ENCODE results near the gene ROBO4. TPM values are rescaled to one million over a fixed set of nuclear protein-coding genes. Genes with fewer than 3 reads are reported as not detected.

ROBO4 gene
- total and polyA plus RNA-seq, 2 experiments from 2014 or later: not detected

DNA sequence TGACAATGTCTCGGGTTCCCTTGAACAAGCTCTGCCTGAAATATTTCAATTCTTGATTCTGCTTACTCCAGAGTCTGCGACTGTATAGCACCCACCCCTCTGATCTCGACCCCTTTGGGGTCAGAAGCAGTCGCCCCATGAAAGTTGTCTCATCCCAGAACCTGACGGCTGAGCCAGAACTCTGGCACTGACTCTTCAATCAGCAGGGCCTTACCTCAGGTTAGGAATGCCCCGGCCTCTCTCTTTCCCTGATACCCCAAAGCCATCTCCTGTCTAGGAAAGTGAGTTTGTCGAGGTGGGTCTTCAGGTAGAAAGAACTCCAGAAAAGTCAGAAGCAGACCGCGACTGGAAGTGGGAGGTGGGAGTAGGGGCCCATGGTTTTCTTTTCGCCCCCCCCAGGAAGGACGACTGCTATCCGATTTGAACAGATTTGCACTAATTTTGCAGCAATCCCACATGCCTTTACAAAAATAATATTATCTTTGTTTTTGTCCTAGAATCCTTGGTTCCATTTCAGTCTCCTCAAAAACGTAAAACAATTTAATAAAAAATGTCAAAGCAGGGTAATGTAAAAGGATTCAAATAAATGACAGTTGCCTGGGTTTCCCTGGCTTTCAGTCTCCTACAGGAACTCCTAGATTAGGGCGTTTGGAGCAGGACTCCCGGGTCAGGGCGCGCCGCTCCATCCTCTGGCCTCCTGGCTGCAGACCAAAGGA, 33.3 kb downstream of the ROBO4 start:
- Histone ChIP-seq H3K4me1 (ENCODE audit: insufficient read depth) (peaks cover 17% of the 10 kb centered on the region; the same call in 1 of the 2 replicates), H3K27me3 (ENCODE audit: insufficient read depth) (peaks cover 100% of the 10 kb centered on the region), H3K4me2 (peak overlapping the region; percentile 76), H3F3A (replicated peaks; ENCODE audit: low read depth) (no peaks in the 10 kb centered on the region), H3K9me2 (ENCODE audit: insufficient read depth) (no peaks in the 10 kb centered on the region), H3K79me2 (replicated peaks; ENCODE audit: insufficient read depth) (no peaks in the 10 kb centered on the region), H4K20me1 (replicated peaks; ENCODE audit: insufficient read depth) (peaks cover 24% of the 10 kb centered on the region), H3K4me3 (peak overlapping the region; percentile 53; the same call in 1 of the 2 replicates), H3K27ac (ENCODE audit: low read depth) (no peak overlapping the region), H3K36me3 (ENCODE audit: insufficient read depth) (no peaks in the 10 kb centered on the region), H2AFZ (no peak overlapping the region)
- Mint-ChIP-seq H3K4me1 (peaks cover 37% of the 10 kb centered on the region), H3K27me3 (ENCODE audit: insufficient read depth, low read depth, poor library complexity) (peaks cover 97% of the 10 kb centered on the region), H3K27ac (no peak overlapping the region), H3K36me3 (ENCODE audit: low read depth) (no peaks in the 10 kb centered on the region; the same call in 2 of the 3 replicates), H3K4me3 (no peak overlapping the region; the same call in 2 of the 3 replicates), H3K9me3 (no peaks in the 10 kb centered on the region; the same call in 2 of the 3 replicates)
- no peak for ATAC-seq
- no peak for DNase-seq (ENCODE audit: low spot score)
- TF ChIP-seq ZNF114 (CRISPR knock-in tag; IDR thresholded peaks at IDR 0.05) (no peak), EZH2 (IDR thresholded peaks at IDR 0.05; ENCODE audit: low read depth, unreplicated experiment) (peak; percentile 61)

DNA sequence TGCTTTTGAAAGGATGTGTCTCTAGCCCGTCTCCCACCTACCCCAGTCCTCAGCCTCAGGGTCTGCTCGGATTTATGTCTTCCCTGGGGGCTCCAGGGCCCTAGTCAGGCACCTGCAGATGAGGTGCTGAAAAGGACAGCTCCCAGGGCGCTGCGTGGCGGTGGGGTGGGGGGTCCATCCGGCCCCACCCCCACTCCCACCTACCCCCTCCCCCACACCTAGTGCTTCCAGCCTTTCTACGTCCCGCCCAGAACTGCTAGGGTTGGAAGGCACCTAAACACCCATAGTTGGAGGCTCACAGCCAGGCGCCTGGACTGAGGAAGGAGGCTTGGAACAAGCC, 33.9 kb downstream of the ROBO4 start:
- H3K4me3 ChIP-seq: peak overlapping the region; percentile 29; the same call in 1 of the 2 replicates
- no peaks in the 10 kb centered on the region for H3F3A ChIP-seq (replicated peaks; ENCODE audit: low read depth)
- no peaks in the 10 kb centered on the region for H3K9me2 ChIP-seq (ENCODE audit: insufficient read depth)
- Mint-ChIP-seq H3K9me3 (no peaks in the 10 kb centered on the region; the same call in 2 of the 3 replicates), H3K4me3 (peak overlapping the region; percentile 57; the same call in 2 of the 3 replicates), H3K27ac (no peak overlapping the region), H3K4me1 (peaks cover 33% of the 10 kb centered on the region), H3K36me3 (ENCODE audit: low read depth) (no peaks in the 10 kb centered on the region; the same call in 2 of the 3 replicates), H3K27me3 (ENCODE audit: insufficient read depth, low read depth, poor library complexity) (peaks cover 94% of the 10 kb centered on the region)
- H3K79me2 ChIP-seq (replicated peaks; ENCODE audit: insufficient read depth): no peaks in the 10 kb centered on the region
- peak overlapping the region; percentile 76 for H3K4me2 ChIP-seq
- ATAC-seq: peak; percentile 7; the same call in 2 of the 3 replicates
- no peak for TF ChIP-seq CREB1 (CRISPR knock-in tag; IDR thresholded peaks at IDR 0.05; ENCODE audit: low read depth)
- TF ChIP-seq, protein P1, sequence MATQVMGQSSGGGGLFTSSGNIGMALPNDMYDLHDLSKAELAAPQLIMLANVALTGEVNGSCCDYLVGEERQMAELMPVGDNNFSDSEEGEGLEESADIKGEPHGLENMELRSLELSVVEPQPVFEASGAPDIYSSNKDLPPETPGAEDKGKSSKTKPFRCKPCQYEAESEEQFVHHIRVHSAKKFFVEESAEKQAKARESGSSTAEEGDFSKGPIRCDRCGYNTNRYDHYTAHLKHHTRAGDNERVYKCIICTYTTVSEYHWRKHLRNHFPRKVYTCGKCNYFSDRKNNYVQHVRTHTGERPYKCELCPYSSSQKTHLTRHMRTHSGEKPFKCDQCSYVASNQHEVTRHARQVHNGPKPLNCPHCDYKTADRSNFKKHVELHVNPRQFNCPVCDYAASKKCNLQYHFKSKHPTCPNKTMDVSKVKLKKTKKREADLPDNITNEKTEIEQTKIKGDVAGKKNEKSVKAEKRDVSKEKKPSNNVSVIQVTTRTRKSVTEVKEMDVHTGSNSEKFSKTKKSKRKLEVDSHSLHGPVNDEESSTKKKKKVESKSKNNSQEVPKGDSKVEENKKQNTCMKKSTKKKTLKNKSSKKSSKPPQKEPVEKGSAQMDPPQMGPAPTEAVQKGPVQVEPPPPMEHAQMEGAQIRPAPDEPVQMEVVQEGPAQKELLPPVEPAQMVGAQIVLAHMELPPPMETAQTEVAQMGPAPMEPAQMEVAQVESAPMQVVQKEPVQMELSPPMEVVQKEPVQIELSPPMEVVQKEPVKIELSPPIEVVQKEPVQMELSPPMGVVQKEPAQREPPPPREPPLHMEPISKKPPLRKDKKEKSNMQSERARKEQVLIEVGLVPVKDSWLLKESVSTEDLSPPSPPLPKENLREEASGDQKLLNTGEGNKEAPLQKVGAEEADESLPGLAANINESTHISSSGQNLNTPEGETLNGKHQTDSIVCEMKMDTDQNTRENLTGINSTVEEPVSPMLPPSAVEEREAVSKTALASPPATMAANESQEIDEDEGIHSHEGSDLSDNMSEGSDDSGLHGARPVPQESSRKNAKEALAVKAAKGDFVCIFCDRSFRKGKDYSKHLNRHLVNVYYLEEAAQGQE (IDR thresholded peaks at IDR 0.05; ENCODE audit: unreplicated experiment): peak; percentile 70
- H4K20me1 ChIP-seq (replicated peaks; ENCODE audit: insufficient read depth): peaks cover 24% of the 10 kb centered on the region
- peaks cover 17% of the 10 kb centered on the region; the same call in 1 of the 2 replicates for H3K4me1 ChIP-seq (ENCODE audit: insufficient read depth)
- H2AFZ ChIP-seq: no peak overlapping the region
- H3K27me3 ChIP-seq (ENCODE audit: insufficient read depth): peaks cover 100% of the 10 kb centered on the region
- H3K27ac ChIP-seq (ENCODE audit: low read depth): no peak overlapping the region
- no peaks in the 10 kb centered on the region for H3K36me3 ChIP-seq (ENCODE audit: insufficient read depth)
- peak; percentile 51 for DNase-seq (ENCODE audit: low spot score)
